ENCODE data around the gene MAN1A1.

GRCh38 chr6:119347466-119348095 is 2.0 kb downstream of the MAN1A1 start:
- TF ChIP-seq, protein P1, sequence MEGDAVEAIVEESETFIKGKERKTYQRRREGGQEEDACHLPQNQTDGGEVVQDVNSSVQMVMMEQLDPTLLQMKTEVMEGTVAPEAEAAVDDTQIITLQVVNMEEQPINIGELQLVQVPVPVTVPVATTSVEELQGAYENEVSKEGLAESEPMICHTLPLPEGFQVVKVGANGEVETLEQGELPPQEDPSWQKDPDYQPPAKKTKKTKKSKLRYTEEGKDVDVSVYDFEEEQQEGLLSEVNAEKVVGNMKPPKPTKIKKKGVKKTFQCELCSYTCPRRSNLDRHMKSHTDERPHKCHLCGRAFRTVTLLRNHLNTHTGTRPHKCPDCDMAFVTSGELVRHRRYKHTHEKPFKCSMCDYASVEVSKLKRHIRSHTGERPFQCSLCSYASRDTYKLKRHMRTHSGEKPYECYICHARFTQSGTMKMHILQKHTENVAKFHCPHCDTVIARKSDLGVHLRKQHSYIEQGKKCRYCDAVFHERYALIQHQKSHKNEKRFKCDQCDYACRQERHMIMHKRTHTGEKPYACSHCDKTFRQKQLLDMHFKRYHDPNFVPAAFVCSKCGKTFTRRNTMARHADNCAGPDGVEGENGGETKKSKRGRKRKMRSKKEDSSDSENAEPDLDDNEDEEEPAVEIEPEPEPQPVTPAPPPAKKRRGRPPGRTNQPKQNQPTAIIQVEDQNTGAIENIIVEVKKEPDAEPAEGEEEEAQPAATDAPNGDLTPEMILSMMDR (IDR thresholded peaks at IDR 0.05) = no peak
- peak; percentile 9 for TF ChIP-seq POLR2A (IDR thresholded peaks at IDR 0.05)

All from right lobe of liver (tissue), 4 donors.